WTC11 (cell line): ENCODE data around the gene DLX1. TPM values are rescaled to one million over a fixed set of nuclear protein-coding genes. Genes with fewer than 3 reads are reported as not detected.

ENCODE experiments used
- ATAC-seq: fragments of 200-7000 bp; cut with Tn5 transposase; 2 replicates; pipeline ENCODE4 v1.10.0; 2021; ENCODE audit warnings: mild to moderate bottlenecking, moderate library complexity
- CTCF ChIA-PET: fragments of 300-600 bp; sonication (Branson Sonifier 250); formaldehyde crosslinking; loops from one replicate; lab custom pipeline; 2021; ENCODE audit warnings: antibody characterized with exemption; lab: Charles Lee
- POLR2A ChIA-PET: fragments of 350-600 bp; sonication (Branson Sonifier 250); formaldehyde crosslinking; loops from one replicate; lab custom pipeline; 2021; ENCODE audit warnings: antibody characterized with exemption; lab: Charles Lee
- DNase-seq: peaks from one replicate; pipeline ENCODE4 v3.0.0; 2021; ENCODE audit warnings: low spot score
- H3K27ac Mint-ChIP-seq: 2 replicates; pipeline ENCODE4 v1.8.0; 2021; ENCODE audit warnings: mixed read lengths
- H3K27me3 Mint-ChIP-seq: 2 replicates; pipeline ENCODE4 v1.8.0; 2021; ENCODE audit warnings: low read depth, mild to moderate bottlenecking, moderate library complexity, mixed read lengths
- H3K36me3 Mint-ChIP-seq: 2 replicates; pipeline ENCODE4 v1.8.0; 2021; ENCODE audit warnings: mixed read lengths
- H3K4me1 Mint-ChIP-seq: 2 replicates; pipeline ENCODE4 v1.8.0; 2022; ENCODE audit warnings: mixed read lengths
- H3K4me3 Mint-ChIP-seq: 2 replicates; pipeline ENCODE4 v1.8.0; 2021; ENCODE audit warnings: mild to moderate bottlenecking, moderate library complexity, mixed read lengths
- H3K9me3 Mint-ChIP-seq: 2 replicates; pipeline ENCODE4 v1.8.0; 2021; ENCODE audit warnings: mixed read lengths
- CBFB ChIP-seq: sonication (generic); formaldehyde crosslinking; IDR thresholded peaks from 2 replicates; pipeline ENCODE4 v1.8.1; 2022; ENCODE audit warnings: mild to moderate bottlenecking, low read depth, missing genetic modification reagents
- CREB1 ChIP-seq: sonication (generic); formaldehyde crosslinking; IDR thresholded peaks from 2 replicates; pipeline ENCODE4 v1.8.0; 2023; ENCODE audit warnings: mild to moderate bottlenecking, missing genetic modification reagents
- CREM ChIP-seq: sonication (generic); formaldehyde crosslinking; IDR thresholded peaks from 2 replicates; pipeline ENCODE4 v1.8.1; 2022; ENCODE audit warnings: mild to moderate bottlenecking, missing genetic modification reagents, moderate library complexity
- ETV6 ChIP-seq: sonication (generic); formaldehyde crosslinking; IDR thresholded peaks from 2 replicates; pipeline ENCODE4 v1.8.1; 2022; ENCODE audit warnings: mild to moderate bottlenecking, missing genetic modification reagents
- HMGXB4 ChIP-seq: sonication (generic); formaldehyde crosslinking; IDR thresholded peaks from 2 replicates; pipeline ENCODE4 v1.8.1; 2023; ENCODE audit warnings: mild to moderate bottlenecking, moderate library complexity, missing genetic modification reagents
- IRF2 ChIP-seq: sonication (generic); formaldehyde crosslinking; IDR thresholded peaks from 2 replicates; pipeline ENCODE4 v1.8.0; 2022; ENCODE audit warnings: low read depth, missing genetic modification reagents, borderline replicate concordance
- JAZF1 ChIP-seq: fragments of 250-450 bp; sonication (Bioruptor Pico); IDR thresholded peaks from 2 replicates; pipeline ENCODE4 v1.9.0; 2021; ENCODE audit warnings: moderate library complexity, mild to moderate bottlenecking, inconsistent platforms
- NR1H2 ChIP-seq: sonication (generic); formaldehyde crosslinking; IDR thresholded peaks from 2 replicates; pipeline ENCODE4 v1.9.0; 2021; ENCODE audit warnings: mild to moderate bottlenecking, moderate library complexity, missing genetic modification reagents
- NR2C2 ChIP-seq: sonication (generic); formaldehyde crosslinking; IDR thresholded peaks from 2 replicates; pipeline ENCODE4 v1.8.0; 2022; ENCODE audit warnings: mild to moderate bottlenecking, missing genetic modification reagents
- NR3C1 ChIP-seq: sonication (generic); formaldehyde crosslinking; conservative IDR thresholded peaks from 2 replicates; pipeline ENCODE4 v1.8.1; 2023; ENCODE audit warnings: low read depth, mild to moderate bottlenecking, missing genetic modification reagents
- SMAD4 ChIP-seq: sonication (generic); formaldehyde crosslinking; IDR thresholded peaks from 2 replicates; pipeline ENCODE4 v1.8.0; 2022; ENCODE audit warnings: mild to moderate bottlenecking, missing genetic modification reagents
- TEAD1 ChIP-seq: sonication (generic); formaldehyde crosslinking; IDR thresholded peaks from 2 replicates; pipeline ENCODE4 v1.8.0; 2022; ENCODE audit warnings: mild to moderate bottlenecking, missing genetic modification reagents
- TP53 ChIP-seq: sonication (generic); formaldehyde crosslinking; IDR thresholded peaks from 2 replicates; pipeline ENCODE4 v1.8.1; 2023; ENCODE audit warnings: mild to moderate bottlenecking, missing genetic modification reagents
- USF2 ChIP-seq: sonication (generic); formaldehyde crosslinking; IDR thresholded peaks from 2 replicates; pipeline ENCODE4 v1.8.1; 2023; ENCODE audit warnings: mild to moderate bottlenecking, missing genetic modification reagents, moderate library complexity
- ZNF219 ChIP-seq: sonication (generic); formaldehyde crosslinking; IDR thresholded peaks from 2 replicates; pipeline ENCODE4 v1.8.0; 2023; ENCODE audit warnings: missing genetic modification reagents, mild to moderate bottlenecking, borderline replicate concordance
- ZNF396 ChIP-seq: fragments of 250-450 bp; sonication (Bioruptor Pico); IDR thresholded peaks from 2 replicates; pipeline ENCODE4 v1.8.0; 2021; ENCODE audit warnings: mild to moderate bottlenecking, moderate library complexity, borderline replicate concordance
- total RNA-seq: library from RNA; stranded (reverse); gene quantifications from 3 replicates; pipeline ENCODE4 v1.2.3, GENCODE V29; 2021
- TF ChIP-seq, protein P1 (sequence below): fragments of 250-450 bp; sonication (Bioruptor Pico); IDR thresholded peaks from 2 replicates; pipeline ENCODE4 v1.9.0; 2021; ENCODE audit warnings: mild to moderate bottlenecking
- TF ChIP-seq, protein P2 (sequence below): fragments of 200-600 bp; IDR thresholded peaks from 2 replicates; pipeline ENCODE4 v1.8.0; 2022; ENCODE audit warnings: antibody characterized with exemption
- TF ChIP-seq, protein P3 (sequence below): fragments of 250-450 bp; sonication (Bioruptor Pico); conservative IDR thresholded peaks from 2 replicates; pipeline ENCODE4 v1.9.0; 2021; ENCODE audit warnings: mild to moderate bottlenecking
- TF ChIP-seq, protein P4 (sequence below): fragments of 250-450 bp; sonication (Bioruptor Pico); IDR thresholded peaks from 2 replicates; pipeline ENCODE4 v1.8.0; 2021; ENCODE audit warnings: mild to moderate bottlenecking
- TF ChIP-seq, protein P5 (sequence below): sonication (generic); formaldehyde crosslinking; IDR thresholded peaks from 2 replicates; pipeline ENCODE4 v1.8.1; 2022; ENCODE audit warnings: low read depth, mild to moderate bottlenecking, moderate library complexity, missing genetic modification reagents, borderline replicate concordance
- TF ChIP-seq, protein P6 (sequence below): fragments of 250-450 bp; sonication (Bioruptor Pico); IDR thresholded peaks from 2 replicates; pipeline ENCODE4 v2.1.2; 2022; ENCODE audit warnings: mild to moderate bottlenecking, moderate library complexity

DLX1 gene
- total RNA-seq, 1 experiment from 2014 or later: not detected

- H3K36me3 Mint-ChIP-seq: no peaks in the 10 kb centered on the region
- peaks cover 100% of the 10 kb centered on the region for H3K27me3 Mint-ChIP-seq
- H3K4me1 Mint-ChIP-seq: peaks cover 75% of the 10 kb centered on the region
- ChIA-PET POLR2A (no interaction called here), CTCF (interaction anchor here (0.9 kb wide), 1 partner anchor 9 kb away, joined by 3 read pairs; no protein-coding TSS in a partner anchor)
- no peak overlapping the region for H3K4me3 Mint-ChIP-seq
- ATAC-seq (no peak), DNase-seq (no peak)
- no peaks in the 10 kb centered on the region for H3K9me3 Mint-ChIP-seq
- TF ChIP-seq NR3C1 (CRISPR knock-in tag) (no peak), ETV6 (CRISPR knock-in tag) (no peak), TEAD1 (CRISPR knock-in tag) (no peak), CREB1 (CRISPR knock-in tag) (no peak), ZNF396 (CRISPR knock-in tag) (no peak), NR1H2 (no peak), USF2 (CRISPR knock-in tag) (no peak), ZNF219 (CRISPR knock-in tag) (no peak), NR2C2 (CRISPR knock-in tag) (no peak), IRF2 (CRISPR knock-in tag) (no peak), TP53 (CRISPR knock-in tag) (no peak), JAZF1 (CRISPR knock-in tag) (no peak), CREM (CRISPR knock-in tag) (no peak), HMGXB4 (CRISPR knock-in tag) (no peak)
- TF ChIP-seq, protein P1, sequence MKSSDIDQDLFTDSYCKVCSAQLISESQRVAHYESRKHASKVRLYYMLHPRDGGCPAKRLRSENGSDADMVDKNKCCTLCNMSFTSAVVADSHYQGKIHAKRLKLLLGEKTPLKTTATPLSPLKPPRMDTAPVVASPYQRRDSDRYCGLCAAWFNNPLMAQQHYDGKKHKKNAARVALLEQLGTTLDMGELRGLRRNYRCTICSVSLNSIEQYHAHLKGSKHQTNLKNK: no peak
- TF ChIP-seq, protein P2, sequence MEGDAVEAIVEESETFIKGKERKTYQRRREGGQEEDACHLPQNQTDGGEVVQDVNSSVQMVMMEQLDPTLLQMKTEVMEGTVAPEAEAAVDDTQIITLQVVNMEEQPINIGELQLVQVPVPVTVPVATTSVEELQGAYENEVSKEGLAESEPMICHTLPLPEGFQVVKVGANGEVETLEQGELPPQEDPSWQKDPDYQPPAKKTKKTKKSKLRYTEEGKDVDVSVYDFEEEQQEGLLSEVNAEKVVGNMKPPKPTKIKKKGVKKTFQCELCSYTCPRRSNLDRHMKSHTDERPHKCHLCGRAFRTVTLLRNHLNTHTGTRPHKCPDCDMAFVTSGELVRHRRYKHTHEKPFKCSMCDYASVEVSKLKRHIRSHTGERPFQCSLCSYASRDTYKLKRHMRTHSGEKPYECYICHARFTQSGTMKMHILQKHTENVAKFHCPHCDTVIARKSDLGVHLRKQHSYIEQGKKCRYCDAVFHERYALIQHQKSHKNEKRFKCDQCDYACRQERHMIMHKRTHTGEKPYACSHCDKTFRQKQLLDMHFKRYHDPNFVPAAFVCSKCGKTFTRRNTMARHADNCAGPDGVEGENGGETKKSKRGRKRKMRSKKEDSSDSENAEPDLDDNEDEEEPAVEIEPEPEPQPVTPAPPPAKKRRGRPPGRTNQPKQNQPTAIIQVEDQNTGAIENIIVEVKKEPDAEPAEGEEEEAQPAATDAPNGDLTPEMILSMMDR: no peak
- TF ChIP-seq, protein P3, sequence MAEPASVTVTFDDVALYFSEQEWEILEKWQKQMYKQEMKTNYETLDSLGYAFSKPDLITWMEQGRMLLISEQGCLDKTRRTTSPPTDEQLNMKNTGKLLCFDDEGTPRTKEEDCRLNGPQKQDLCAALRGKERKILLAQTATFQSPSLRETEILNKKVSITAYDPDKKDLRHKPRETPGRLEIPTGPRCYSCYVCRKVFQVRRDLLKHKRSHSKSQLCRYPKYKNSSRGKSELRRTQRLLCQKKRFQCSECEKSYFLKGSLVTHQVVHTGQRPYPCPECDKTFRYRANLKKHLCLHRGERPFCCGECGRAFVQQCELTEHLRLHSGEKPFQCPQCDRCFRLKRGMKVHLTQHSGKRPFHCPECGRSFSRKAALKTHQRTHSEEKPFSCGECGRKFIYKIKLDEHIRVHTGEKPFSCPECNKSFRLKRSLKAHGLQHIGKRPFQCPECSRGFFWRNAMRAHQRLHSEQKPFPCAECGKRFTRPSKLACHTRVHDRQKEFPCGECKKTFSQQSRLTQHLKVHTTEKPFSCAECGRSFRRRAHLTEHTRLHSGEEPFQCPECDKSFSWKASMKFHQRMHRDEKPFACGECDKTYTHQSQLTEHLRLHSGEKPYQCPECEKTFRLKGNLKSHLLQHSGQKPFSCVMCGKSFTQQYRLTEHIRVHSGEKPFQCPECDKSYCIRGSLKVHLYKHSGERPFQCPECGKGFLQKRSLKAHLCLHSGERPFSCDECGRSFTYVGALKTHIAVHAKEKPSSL: no peak
- no peak overlapping the region for H3K27ac Mint-ChIP-seq
These were observed 3.7 kb downstream of the DLX1 start for GRCh38 chr2:172089005-172089504.

DNA sequence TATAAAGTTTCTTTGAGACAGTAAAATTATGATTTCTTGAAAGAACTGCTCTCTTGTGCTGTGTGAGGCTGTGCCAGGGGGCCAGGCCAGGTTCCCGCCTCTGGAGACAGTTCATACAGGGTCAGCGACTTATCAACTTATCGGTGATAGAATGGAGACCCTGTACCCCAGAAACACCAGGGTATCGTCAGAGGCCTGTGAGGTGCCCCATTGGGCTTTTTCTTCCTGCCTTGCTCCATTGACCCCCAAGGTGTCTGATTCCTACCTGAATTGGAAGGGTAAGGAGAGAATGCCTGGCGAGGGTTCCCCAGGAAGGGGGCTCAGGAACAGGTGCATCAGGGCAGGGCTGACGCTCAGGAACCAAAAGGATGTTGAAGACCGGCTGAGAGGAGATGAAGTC lies 4.3 kb downstream of the DLX1 start:
- ChIA-PET CTCF (interaction anchor here (1.3 kb wide), 1 partner anchor 13 kb away, joined by 5 read pairs; the partner anchor contains the start of gene DLX2), POLR2A (interaction anchor here (1.4 kb wide), 1 partner anchor 12 kb away, joined by 3 read pairs; no protein-coding TSS in a partner anchor)
- Mint-ChIP-seq H3K4me1 (peaks cover 75% of the 10 kb centered on the region), H3K4me3 (no peak overlapping the region), H3K36me3 (no peaks in the 10 kb centered on the region), H3K9me3 (no peaks in the 10 kb centered on the region), H3K27me3 (peaks cover 100% of the 10 kb centered on the region), H3K27ac (no peak overlapping the region)
- DNase-seq: no peak
- no peak for ATAC-seq
- TF ChIP-seq, protein P3: no peak
- TF ChIP-seq, protein P4, sequence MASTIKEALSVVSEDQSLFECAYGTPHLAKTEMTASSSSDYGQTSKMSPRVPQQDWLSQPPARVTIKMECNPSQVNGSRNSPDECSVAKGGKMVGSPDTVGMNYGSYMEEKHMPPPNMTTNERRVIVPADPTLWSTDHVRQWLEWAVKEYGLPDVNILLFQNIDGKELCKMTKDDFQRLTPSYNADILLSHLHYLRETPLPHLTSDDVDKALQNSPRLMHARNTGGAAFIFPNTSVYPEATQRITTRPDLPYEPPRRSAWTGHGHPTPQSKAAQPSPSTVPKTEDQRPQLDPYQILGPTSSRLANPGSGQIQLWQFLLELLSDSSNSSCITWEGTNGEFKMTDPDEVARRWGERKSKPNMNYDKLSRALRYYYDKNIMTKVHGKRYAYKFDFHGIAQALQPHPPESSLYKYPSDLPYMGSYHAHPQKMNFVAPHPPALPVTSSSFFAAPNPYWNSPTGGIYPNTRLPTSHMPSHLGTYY (CRISPR knock-in tag): no peak
- no peak for TF ChIP-seq SMAD4 (CRISPR knock-in tag)
- TF ChIP-seq CBFB (CRISPR knock-in tag): no peak
- TF ChIP-seq, protein P5, sequence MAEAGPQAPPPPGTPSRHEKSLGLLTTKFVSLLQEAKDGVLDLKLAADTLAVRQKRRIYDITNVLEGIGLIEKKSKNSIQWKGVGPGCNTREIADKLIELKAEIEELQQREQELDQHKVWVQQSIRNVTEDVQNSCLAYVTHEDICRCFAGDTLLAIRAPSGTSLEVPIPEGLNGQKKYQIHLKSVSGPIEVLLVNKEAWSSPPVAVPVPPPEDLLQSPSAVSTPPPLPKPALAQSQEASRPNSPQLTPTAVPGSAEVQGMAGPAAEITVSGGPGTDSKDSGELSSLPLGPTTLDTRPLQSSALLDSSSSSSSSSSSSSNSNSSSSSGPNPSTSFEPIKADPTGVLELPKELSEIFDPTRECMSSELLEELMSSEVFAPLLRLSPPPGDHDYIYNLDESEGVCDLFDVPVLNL (CRISPR knock-in tag): no peak
- TF ChIP-seq, protein P6, sequence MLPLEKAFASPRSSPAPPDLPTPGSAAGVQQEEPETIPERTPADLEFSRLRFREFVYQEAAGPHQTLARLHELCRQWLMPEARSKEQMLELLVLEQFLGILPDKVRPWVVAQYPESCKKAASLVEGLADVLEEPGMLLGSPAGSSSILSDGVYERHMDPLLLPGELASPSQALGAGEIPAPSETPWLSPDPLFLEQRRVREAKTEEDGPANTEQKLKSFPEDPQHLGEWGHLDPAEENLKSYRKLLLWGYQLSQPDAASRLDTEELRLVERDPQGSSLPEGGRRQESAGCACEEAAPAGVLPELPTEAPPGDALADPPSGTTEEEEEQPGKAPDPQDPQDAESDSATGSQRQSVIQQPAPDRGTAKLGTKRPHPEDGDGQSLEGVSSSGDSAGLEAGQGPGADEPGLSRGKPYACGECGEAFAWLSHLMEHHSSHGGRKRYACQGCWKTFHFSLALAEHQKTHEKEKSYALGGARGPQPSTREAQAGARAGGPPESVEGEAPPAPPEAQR (CRISPR knock-in tag): no peak
